GM23338 (cell line): ENCODE results near the gene EEF1AKMT2. TPM values are rescaled to one million over a fixed set of nuclear protein-coding genes. Genes with fewer than 3 reads are reported as not detected.

ENCODE experiments used
- ATAC-seq: fragments of 200-7000 bp; cut with Tn5 transposase; 3 replicates; pipeline ENCODE4 v1.9.1; 2020
- DNase-seq: peaks from one replicate; pipeline ENCODE4 v3.0.0-alpha.2; 2015; ENCODE audit warnings: low spot score
- H2AFZ ChIP-seq: fragments of 200-600 bp; sonication (generic); 2 replicates; pipeline ENCODE4 v1.8.0; 2016; ENCODE audit warnings: antibody characterized with exemption, mild to moderate bottlenecking, moderate library complexity
- H3F3A ChIP-seq: fragments of 200-600 bp; sonication (generic); replicated peaks from 2 replicates; pipeline ENCODE4 v1.8.0; 2017; ENCODE audit warnings: antibody characterized with exemption, mixed run types, low read depth
- H3K27ac ChIP-seq: fragments of 200-600 bp; sonication (generic); 2 replicates; pipeline ENCODE4 v1.6.1; 2016; ENCODE audit warnings: low read depth
- H3K27me3 ChIP-seq: fragments of 200-600 bp; sonication (generic); 2 replicates; pipeline ENCODE4 v1.8.0; 2016; ENCODE audit warnings: mild to moderate bottlenecking, mixed run types, moderate library complexity; ENCODE audit not compliant: insufficient read depth
- H3K36me3 ChIP-seq: fragments of 200-600 bp; sonication (generic); 2 replicates; pipeline ENCODE4 v1.8.0; 2016; ENCODE audit warnings: mild to moderate bottlenecking; ENCODE audit not compliant: insufficient read depth
- H3K4me1 ChIP-seq: fragments of 200-600 bp; sonication (generic); 2 replicates; pipeline ENCODE4 v1.8.0; 2016; ENCODE audit warnings: mild to moderate bottlenecking, moderate library complexity; ENCODE audit not compliant: insufficient read depth
- H3K4me2 ChIP-seq: fragments of 200-600 bp; sonication (generic); 2 replicates; pipeline ENCODE4 v1.7.1; 2017; ENCODE audit warnings: mixed run types
- H3K4me3 ChIP-seq: fragments of 200-600 bp; sonication (generic); 2 replicates; pipeline ENCODE4 v1.6.1; 2016; ENCODE audit warnings: mixed run types
- H3K79me2 ChIP-seq: fragments of 200-600 bp; sonication (generic); replicated peaks from 2 replicates; pipeline ENCODE4 v1.8.0; 2017; ENCODE audit warnings: mild to moderate bottlenecking; ENCODE audit not compliant: insufficient read depth
- H3K9me2 ChIP-seq: fragments of 200-600 bp; sonication (generic); 2 replicates; pipeline ENCODE4 v1.8.0; 2017; ENCODE audit not compliant: insufficient read depth
- H4K20me1 ChIP-seq: fragments of 200-600 bp; sonication (generic); replicated peaks from 2 replicates; pipeline ENCODE4 v1.8.0; 2017; ENCODE audit warnings: mild to moderate bottlenecking; ENCODE audit not compliant: insufficient read depth
- H3K27ac Mint-ChIP-seq: 2 replicates; pipeline ENCODE4 v1.8.0; 2020; ENCODE audit warnings: inconsistent platforms, mild to moderate bottlenecking, moderate library complexity, mixed read lengths
- H3K27me3 Mint-ChIP-seq: 3 replicates; pipeline ENCODE4 v1.8.0; 2022; ENCODE audit warnings: low read depth, mild to moderate bottlenecking, moderate library complexity, mixed read lengths, inconsistent platforms; ENCODE audit not compliant: insufficient read depth, poor library complexity
- H3K36me3 Mint-ChIP-seq: 3 replicates; pipeline ENCODE4 v1.8.0; 2021; ENCODE audit warnings: low read depth, mild to moderate bottlenecking, inconsistent platforms, moderate library complexity, mixed read lengths
- H3K4me1 Mint-ChIP-seq: 3 replicates; pipeline ENCODE4 v1.8.0; 2020; ENCODE audit warnings: mild to moderate bottlenecking, inconsistent platforms, mixed read lengths
- H3K4me3 Mint-ChIP-seq: 3 replicates; pipeline ENCODE4 v1.8.0; 2021; ENCODE audit warnings: moderate library complexity, mild to moderate bottlenecking, inconsistent platforms, mixed read lengths
- H3K9me3 Mint-ChIP-seq: 3 replicates; pipeline ENCODE4 v1.8.0; 2020; ENCODE audit warnings: moderate library complexity, mild to moderate bottlenecking, inconsistent platforms, mixed read lengths
- CREB1 ChIP-seq: fragments of 250-450 bp; sonication (Bioruptor Pico); IDR thresholded peaks from 2 replicates; pipeline ENCODE4 v1.5.0; 2020; ENCODE audit warnings: low read depth, mild to moderate bottlenecking, moderate library complexity
- CTCF ChIP-seq, 2 experiments: fragments of 200-600 bp in 1 of 2; sonication (generic) in 1 of 2; conservative IDR thresholded peaks; 2 replicates each; pipeline versions ENCODE4 v1.5.1 to v1.6.1; 2016 to 2017; ENCODE audit warnings: antibody characterized with exemption in 2 of 2, low read depth in 2 of 2, mild to moderate bottlenecking in 2 of 2, moderate library complexity in 1 of 2
- ETS1 ChIP-seq: IDR thresholded peaks from 2 replicates; pipeline ENCODE4 v1.6.1; 2016; ENCODE audit warnings: antibody characterized with exemption
- EZH2 ChIP-seq: fragments of 200-600 bp; sonication (generic); IDR thresholded peaks from one replicate; pipeline ENCODE4 v1.8.0; 2017; ENCODE audit warnings: antibody characterized with exemption, mild to moderate bottlenecking, low read depth; ENCODE audit not compliant: unreplicated experiment
- EZH2phosphoT487 ChIP-seq: fragments of 200-600 bp; sonication (generic); IDR thresholded peaks from one replicate; pipeline ENCODE4 v1.8.1; 2018; ENCODE audit warnings: antibody characterized with exemption; ENCODE audit not compliant: unreplicated experiment
- JUNB ChIP-seq: IDR thresholded peaks from one replicate; pipeline ENCODE4 v1.6.1; 2016; ENCODE audit warnings: antibody characterized with exemption; ENCODE audit not compliant: unreplicated experiment
- NANOG ChIP-seq: IDR thresholded peaks from 2 replicates; pipeline ENCODE4 v1.6.1; 2016; ENCODE audit warnings: antibody characterized with exemption, borderline replicate concordance
- POLR2AphosphoS5 ChIP-seq: IDR thresholded peaks from 2 replicates; pipeline ENCODE4 v1.6.1; 2016; ENCODE audit warnings: antibody characterized with exemption, low read depth
- REST ChIP-seq: IDR thresholded peaks from one replicate; pipeline ENCODE4 v1.6.1; 2018; ENCODE audit warnings: antibody characterized with exemption; ENCODE audit not compliant: unreplicated experiment
- STAT1 ChIP-seq: IDR thresholded peaks from one replicate; pipeline ENCODE4 v1.6.1; 2016; ENCODE audit warnings: antibody characterized with exemption; ENCODE audit not compliant: unreplicated experiment
- ZNF114 ChIP-seq: fragments of 250-450 bp; sonication (Bioruptor Pico); IDR thresholded peaks from 2 replicates; pipeline ENCODE4 v1.5.0; 2020; ENCODE audit warnings: mild to moderate bottlenecking, moderate library complexity
- ZNF331 ChIP-seq: fragments of 250-450 bp; sonication (Bioruptor Pico); IDR thresholded peaks from 2 replicates; pipeline ENCODE4 v1.5.0; 2020; ENCODE audit warnings: low read depth, mild to moderate bottlenecking, moderate library complexity
- ZNF462 ChIP-seq: fragments of 250-450 bp; sonication (Bioruptor Pico); IDR thresholded peaks from 2 replicates; pipeline ENCODE4 v1.5.0; 2020; ENCODE audit warnings: mild to moderate bottlenecking, moderate library complexity
- polyA plus RNA-seq: library from polyadenylated mRNA; unstranded; fragments of >200 nt; fragmentation: Nextera tagmentation; extraction: Ambion mirVana; gene quantifications from 2 replicates; pipeline ENCODE4 v1.2.1, GENCODE V29; 2016
- total RNA-seq: library from RNA; depleted of rRNA; stranded (reverse); fragments of >200 nt; shearing (Covaris generic); gene quantifications from 2 replicates; pipeline ENCODE4 v1.2.3, GENCODE V29; 2014

EEF1AKMT2 gene
- total and polyA plus RNA-seq, 2 experiments from 2014 or later: 35.0 to 38.0 TPM

- Mint-ChIP-seq H3K27ac (no peak overlapping the region), H3K9me3 (no peaks in the 10 kb centered on the region), H3K4me3 (no peak overlapping the region), H3K4me1 (peaks cover 34% of the 10 kb centered on the region), H3K36me3 (no peaks in the 10 kb centered on the region), H3K27me3 (no peaks in the 10 kb centered on the region)
- DNase-seq (no peak), ATAC-seq (no peak)
- Histone ChIP-seq H3F3A (no peaks in the 10 kb centered on the region), H3K4me1 (peaks cover 5% of the 10 kb centered on the region), H3K27ac (no peak overlapping the region), H3K36me3 (no peaks in the 10 kb centered on the region; the same call in 1 of the 2 replicates), H3K27me3 (no peaks in the 10 kb centered on the region), H3K4me3 (no peak overlapping the region), H4K20me1 (no peaks in the 10 kb centered on the region; the same call in 1 of the 2 replicates), H3K79me2 (peaks cover 6% of the 10 kb centered on the region; the same call in 1 of the 2 replicates), H3K9me2 (no peaks in the 10 kb centered on the region), H2AFZ (no peak overlapping the region), H3K4me2 (no peak overlapping the region)
- no peak for TF ChIP-seq EZH2phosphoT487
- TF ChIP-seq CREB1 (CRISPR knock-in tag): no peak
- TF ChIP-seq REST: no peak
- TF ChIP-seq POLR2AphosphoS5: no peak
- no peak for TF ChIP-seq NANOG
- TF ChIP-seq EZH2: no peak
- no peak for TF ChIP-seq JUNB
- TF ChIP-seq ZNF462 (CRISPR knock-in tag): no peak
- TF ChIP-seq ZNF114 (CRISPR knock-in tag): no peak
- no peak for TF ChIP-seq ETS1
- no peak for TF ChIP-seq STAT1
- TF ChIP-seq ZNF331 (CRISPR knock-in tag): no peak
- TF ChIP-seq CTCF (conservative IDR thresholded peaks at IDR 0.05; ENCODE audit: low read depth in 2 of 2): no peak
These were observed 64.2 kb downstream of the EEF1AKMT2 start for GRCh38 chr10:124727361-124727960.
